Activated T-cell treated with anti-CD3 and anti-CD28 coated beads, Interleukin-2, amount 50 U/mL, for 48 hours (primary cell): Measurements from ENCODE around the gene TUBB3.
"Not testable (repeated sequence)": the region's sequence is repeated elsewhere in the genome, so short reads cannot be mapped to it uniquely, and the experiment has no call there.

ENCODE experiments used
- DNase-seq, 2 experiments: peaks; one replicate each; pipeline ENCODE4 v3.0.0-alpha.2; 2020

The TUBB3 gene

DNA sequence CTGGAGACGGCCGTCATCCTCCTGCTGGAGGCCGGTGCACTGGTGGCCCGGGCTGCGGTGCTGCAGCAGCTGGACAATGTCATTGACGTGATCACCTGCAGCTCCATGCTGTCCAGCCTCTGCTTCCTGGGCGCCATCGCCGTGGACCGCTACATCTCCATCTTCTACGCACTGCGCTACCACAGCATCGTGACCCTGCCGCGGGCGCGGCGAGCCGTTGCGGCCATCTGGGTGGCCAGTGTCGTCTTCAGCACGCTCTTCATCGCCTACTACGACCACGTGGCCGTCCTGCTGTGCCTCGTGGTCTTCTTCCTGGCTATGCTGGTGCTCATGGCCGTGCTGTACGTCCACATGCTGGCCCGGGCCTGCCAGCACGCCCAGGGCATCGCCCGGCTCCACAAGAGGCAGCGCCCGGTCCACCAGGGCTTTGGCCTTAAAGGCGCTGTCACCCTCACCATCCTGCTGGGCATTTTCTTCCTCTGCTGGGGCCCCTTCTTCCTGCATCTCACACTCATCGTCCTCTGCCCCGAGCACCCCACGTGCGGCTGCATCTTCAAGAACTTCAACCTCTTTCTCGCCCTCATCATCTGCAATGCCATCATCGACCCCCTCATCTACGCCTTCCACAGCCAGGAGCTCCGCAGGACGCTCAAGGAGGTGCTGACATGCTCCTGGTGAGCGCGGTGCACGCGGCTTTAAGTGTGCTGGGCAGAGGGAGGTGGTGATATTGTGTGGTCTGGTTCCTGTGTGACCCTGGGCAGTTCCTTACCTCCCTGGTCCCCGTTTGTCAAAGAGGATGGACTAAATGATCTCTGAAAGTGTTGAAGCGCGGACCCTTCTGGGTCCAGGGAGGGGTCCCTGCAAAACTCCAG lies 3.4 kb upstream of the TUBB3 start:
- no peak for DNase-seq

DNA sequence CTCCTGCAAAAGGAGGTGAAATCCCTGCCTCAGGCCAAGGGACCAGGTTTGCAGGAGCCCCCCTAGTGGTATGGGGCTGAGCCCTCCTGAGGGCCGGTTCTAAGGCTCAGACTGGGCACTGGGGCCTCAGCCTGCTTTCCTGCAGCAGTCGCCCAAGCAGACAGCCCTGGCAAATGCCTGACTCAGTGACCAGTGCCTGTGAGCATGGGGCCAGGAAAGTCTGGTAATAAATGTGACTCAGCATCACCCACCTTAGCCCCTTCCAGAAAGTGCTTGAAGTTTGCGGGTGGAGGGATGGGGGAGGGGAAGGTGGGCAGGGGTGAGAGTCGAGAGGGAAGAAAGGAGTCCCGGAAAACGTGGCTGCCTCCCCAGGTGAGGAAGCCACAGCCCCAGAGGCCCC lies 2.4 kb upstream of the TUBB3 start:
- DNase-seq: no peak

DNA sequence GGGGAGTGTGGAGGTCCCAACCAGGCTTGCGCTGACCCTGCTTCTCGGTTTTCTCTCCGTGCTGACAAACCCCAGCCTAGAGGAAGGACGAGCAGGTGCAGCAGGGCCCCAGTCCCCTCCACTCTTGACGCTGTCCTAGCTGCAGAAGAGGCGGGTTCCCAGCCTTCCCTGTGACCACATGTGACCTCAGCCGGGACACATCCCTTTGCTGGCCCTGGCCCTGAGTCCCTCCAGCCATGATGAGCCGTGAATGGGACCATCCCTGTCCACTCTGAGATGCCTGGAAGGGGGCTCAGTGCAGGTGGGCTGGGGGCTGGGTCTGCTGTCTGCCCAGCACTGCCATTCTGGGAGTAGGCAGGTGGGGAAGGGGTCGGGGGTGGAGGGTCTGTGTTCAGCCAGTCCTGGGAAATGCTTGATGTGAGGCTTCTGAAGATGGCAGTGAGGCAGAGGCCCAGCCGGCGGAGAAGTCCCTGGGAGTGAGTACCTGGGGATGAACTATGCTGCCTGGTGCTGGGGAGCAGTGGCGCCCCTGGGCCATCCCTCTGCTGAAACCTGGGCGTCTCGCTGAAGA lies 1.9 kb upstream of the TUBB3 start:
- DNase-seq: no peak

DNA sequence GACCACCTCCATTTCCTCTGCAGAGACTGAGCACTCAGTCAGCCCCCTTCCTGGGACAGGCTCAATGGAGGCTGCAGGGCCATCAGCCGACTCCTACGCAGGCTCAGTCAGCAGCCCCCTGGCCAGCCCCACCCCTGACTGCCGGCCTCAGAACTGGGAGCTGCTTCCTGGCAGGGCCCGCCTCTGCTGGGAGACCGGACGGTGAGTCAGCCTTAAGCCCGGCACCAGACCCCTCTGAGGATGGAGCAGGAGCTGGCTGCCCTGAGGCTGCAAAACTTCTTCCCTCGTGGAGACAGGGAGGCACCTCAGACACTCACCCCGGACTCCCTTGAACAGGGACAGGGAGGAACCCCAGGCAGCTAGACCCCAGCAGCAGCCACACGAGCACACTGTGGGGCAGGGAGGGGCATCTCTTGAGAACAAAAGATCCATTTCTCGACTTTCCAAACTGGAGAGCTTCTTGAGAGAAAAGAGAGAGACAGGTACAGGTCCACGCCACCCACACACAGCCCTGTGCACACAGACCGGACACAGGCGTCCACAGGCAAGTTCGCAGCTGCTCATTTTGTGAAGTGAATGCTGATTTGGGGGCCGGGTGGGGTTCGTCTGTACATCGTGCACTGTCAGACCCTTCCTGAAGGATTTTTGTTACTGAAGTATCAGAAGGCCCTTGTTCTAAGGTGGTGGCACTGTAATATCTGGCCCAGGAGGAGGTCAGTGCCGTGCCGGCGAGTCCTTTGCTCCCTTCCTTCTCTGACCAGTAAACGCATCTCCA lies 1.3 kb upstream of the TUBB3 start:
- peak; percentile 39 to 53 for DNase-seq

DNA sequence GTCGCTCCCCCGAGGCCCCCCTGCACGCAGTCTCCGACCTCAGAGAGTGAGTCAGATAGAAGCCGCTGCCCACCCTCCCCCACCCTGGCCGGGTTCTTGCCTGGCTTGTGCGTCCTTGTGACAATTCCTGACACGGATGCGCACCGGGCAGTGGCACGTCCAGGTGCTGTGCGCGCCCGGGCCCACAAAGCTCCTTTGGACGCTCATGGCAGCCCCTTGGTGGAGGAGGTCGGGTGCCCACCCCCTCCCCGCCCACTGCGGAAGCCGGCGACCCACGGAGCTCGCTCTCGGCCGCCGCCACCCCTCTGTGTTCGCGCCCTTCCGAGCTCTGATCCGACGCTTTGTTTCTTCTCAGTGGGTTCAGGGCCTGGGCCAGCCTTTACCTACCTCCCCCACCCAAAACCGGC lies 662 bp upstream of the TUBB3 start:
- peak; percentile 61 to 64 for DNase-seq

DNA sequence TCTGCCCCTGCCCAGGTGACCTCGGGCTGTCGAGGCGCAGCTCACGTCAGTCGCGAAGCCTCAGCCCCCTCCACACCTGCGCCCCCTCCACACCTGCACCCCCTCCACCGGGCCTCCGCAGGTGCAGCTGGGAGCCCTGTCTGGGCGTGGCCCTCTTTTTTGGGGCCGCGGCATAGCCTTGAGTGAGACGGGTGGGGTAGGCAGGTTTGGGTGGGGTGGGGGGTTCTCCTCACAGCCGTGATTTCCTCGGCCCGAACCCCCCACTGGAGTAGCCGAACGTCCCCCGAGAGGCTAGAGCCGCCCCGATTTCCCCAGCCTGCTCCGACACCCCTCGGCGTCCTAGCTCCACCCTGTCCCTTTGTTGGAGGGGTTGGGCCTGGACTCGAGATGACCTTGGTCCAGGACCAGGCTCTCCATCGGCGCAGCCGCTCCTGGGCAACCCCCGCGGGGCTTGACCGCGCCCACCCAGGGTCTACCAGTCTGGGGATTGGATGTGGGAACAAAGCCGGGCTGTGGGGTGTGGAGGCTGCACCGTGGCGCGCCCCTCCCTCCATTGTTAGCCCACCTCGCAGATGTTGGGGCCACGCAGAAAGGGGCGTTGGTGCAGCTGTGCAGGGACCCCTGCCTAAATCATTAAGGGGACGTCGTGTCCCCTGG lies 626 bp downstream of the TUBB3 start:
- no peak for DNase-seq

DNA sequence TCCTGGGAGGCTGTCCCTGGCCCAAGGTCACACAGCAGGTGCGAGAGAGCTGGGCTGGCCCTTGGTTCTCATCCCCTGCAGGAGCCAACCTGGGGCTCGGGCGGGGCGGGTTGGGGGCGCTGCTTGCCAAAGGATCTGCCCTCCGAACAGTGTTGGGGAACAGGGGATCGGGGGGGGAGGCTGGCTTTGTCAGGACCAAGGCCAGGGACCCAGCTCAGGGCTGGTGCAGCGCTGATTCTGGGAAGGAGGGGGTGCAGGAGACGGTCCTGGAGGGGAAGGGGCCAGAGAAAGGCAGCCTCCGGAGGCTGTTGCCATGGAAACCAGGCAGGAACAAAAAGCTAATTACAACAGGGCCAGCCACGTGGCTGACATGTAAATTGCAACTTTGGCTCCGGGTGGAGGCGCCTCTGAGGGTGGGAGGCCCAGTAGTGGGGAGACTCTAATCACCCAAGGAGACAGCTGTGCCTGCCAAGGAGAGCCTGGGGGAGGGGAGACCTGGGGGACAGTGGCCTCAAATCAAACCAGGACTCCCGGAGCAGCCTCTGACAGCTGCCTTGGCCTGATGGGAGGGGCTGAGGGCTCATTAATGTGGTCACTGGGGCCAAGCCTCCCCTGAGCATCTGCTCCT lies 1.3 kb downstream of the TUBB3 start:
- DNase-seq: peak in 1 of 2 experiments; percentile 45

DNA sequence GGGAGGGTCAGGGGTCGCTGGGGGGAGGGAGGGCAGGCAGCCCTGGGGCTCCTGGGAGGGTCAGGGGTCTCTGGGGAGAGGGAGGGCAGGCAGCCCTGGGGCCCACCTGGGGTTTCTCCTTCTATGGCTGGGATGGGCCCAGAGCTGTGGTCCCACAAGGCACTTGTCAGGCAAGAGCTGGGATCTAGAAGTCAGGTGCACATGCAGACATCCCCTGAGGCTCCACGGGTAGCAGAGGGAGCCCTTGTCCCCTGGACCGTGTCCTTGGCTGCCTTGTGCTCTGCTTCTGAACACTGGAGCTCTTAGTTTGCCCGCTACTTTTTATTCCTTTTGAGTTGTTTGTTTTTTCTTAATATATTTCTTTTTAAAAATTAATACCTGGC lies 1.8 kb downstream of the TUBB3 start:
- no peak for DNase-seq

DNA sequence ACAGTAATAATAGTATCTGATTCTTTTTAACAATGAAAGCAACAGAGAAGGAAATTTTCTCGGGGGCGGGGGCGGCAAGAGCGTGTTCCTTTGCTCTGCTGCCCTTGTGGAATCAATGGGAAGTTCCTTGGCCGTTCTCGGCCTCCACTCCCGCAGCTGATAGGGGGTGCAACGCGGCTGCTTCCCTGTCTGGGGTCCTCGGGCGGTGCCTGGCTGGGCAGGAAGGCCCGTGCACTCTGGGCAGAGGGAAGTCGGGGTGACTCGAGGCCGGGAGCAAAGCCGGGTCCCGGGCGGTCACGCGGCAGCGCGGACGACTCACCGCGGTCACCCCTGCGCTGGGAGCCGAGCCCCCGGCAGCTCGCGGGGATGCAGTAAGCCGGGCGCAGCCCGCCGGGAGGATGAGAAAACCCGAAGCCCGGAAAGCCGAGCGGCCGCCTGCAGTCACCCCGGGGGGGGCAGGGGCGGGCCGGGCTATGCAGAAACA lies 2.5 kb downstream of the TUBB3 start:
- no peak for DNase-seq

DNA sequence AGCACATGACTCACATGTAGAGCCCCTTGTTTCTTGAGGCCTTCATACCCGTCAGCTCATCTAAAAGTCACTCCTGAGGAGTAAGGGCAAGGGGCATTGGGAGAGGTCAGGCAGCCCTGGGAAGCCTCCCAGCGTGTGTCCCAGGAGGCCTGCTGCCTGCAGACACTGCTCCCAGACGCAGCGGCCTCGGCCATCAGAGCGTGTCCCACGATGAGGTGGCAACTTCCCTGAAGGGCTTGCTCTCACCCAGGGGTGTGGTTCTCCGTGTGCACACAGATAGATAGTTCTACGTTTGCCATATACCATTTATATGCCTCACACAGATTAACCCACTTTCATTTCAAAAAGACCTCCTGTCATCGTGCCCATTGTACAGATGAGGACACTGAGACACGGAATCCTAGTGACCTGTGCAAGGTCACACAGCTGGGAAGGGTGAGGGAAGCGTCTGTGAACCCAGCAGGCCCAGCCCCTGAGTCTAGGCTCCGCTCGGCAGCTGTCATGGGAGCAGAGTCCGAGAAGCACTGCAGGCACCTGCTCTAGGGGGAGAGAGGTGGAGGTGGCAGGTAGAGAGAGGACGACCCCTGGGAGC lies 8.3 kb downstream of the TUBB3 start:
- DNase-seq: no peak

DNA sequence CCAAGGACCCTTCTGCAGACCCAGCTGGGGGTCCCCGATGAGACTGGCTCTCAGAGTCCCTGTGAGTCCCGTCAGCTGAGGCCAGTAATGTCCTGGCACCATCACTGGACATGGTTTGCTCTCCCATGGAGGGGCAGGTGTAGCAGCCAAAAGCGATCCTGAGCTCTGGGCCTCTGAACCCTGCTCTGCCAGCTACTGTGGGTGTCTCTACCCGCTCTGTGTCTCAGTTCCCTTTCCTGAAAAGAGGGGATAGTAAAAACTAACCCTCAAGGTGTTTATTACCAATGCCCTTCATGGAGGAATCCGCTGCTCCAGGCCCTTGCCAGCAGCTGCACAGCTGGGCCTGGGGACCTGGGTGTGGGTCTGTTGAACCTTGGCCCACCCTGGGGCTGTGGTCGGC lies 8.8 kb downstream of the TUBB3 start:
- DNase-seq: no peak

DNA sequence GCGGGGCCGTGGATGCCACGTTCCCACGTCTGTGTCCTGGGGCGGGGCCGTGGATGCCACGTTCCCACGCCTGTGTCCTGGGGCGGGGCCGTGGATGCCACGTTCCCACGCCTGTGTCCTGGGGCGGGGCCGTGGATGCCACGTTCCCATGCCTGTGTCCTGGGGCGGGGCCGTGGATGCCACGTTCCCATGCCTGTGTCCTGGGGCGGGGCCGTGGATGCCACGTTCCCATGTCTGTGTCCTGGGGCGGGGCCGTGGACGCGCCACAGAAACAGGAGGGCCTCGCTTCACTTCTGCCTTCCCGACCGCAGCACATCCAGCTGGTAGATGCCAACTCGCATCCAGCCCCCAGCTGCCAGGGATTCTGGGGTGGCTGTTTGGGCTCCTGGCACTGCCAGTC lies 10.9 kb downstream of the TUBB3 start:
- not testable (repeated sequence) for DNase-seq

DNA sequence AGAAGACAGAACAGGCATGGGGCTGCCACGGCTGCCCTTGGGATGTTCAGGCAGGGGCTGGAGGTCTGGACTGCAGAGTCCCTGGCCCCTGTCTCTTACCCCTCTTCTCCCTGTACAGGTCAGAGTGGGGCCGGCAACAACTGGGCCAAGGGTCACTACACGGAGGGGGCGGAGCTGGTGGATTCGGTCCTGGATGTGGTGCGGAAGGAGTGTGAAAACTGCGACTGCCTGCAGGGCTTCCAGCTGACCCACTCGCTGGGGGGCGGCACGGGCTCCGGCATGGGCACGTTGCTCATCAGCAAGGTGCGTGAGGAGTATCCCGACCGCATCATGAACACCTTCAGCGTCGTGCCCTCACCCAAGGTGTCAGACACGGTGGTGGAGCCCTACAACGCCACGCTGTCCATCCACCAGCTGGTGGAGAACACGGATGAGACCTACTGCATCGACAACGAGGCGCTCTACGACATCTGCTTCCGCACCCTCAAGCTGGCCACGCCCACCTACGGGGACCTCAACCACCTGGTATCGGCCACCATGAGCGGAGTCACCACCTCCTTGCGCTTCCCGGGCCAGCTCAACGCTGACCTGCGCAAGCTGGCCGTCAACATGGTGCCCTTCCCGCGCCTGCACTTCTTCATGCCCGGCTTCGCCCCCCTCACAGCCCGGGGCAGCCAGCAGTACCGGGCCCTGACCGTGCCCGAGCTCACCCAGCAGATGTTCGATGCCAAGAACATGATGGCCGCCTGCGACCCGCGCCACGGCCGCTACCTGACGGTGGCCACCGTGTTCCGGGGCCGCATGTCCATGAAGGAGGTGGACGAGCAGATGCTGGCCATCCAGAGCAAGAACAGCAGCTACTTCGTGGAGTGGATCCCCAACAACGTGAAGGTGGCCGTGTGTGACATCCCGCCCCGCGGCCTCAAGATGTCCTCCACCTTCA lies 11.7 kb downstream of the TUBB3 start:
- DNase-seq: no peak

DNA sequence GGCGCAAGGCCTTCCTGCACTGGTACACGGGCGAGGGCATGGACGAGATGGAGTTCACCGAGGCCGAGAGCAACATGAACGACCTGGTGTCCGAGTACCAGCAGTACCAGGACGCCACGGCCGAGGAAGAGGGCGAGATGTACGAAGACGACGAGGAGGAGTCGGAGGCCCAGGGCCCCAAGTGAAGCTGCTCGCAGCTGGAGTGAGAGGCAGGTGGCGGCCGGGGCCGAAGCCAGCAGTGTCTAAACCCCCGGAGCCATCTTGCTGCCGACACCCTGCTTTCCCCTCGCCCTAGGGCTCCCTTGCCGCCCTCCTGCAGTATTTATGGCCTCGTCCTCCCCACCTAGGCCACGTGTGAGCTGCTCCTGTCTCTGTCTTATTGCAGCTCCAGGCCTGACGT lies 12.5 kb downstream of the TUBB3 start:
- DNase-seq: not testable (repeated sequence)

DNA sequence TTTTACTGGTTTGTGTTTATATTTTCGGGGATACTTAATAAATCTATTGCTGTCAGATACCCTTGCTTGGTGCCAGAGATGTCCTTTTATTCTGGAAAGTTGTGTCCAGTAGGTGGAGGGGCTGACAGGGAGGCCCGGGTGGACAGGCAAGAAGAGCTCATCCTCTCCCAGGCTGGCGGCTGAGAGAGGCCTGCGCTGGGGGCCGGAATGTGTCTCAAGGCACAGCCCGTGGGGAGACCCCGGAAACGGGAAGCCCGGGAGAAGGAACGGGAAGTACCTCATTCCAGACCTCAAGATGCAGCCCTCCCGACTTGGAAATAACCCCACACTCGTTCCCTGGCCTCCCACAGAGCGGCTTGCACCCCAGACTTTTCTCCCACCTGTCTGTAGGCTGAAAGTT lies 12.9 kb downstream of the TUBB3 start:
- DNase-seq: no peak

DNA sequence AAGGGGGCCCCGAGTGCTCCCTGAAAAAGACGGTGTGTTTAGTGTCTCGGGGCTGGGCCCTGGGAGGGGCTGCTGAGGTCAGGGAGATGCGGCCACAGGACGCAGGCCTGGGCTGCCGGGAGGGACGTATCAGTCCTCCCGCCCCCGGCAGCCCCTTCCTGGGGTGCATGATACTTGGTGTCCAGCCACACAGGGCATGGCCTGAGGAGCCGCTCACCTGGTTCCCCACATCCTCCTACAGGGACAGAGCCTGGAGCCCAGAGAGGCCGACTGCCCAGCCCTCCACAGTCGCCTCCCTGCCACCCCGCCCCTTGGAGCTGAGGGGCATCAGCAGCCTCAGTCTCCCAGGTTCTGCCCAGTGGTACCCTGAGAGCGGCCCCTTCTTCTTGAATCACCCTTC lies 13.4 kb downstream of the TUBB3 start:
- DNase-seq: no peak

DNA sequence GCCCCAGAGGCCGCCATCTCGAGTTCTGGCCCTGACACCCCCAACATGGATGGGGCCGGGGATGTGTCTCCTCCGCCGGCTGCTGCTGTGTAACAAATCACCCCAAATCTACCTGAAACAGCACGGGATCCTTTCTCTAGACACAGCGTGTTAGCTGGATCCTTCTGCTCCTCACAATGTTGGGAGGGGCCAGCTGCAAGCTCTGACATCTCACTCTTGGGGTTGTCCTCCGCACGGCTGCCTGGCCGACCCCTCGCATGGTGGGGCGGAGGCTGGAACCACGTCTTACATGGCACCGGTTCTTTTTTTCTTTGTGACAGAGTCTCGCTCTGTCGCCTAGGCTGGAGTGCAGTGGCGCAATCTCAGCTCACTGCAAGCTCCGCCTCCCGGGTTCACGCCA lies 13.8 kb downstream of the TUBB3 start:
- no peak for DNase-seq

DNA sequence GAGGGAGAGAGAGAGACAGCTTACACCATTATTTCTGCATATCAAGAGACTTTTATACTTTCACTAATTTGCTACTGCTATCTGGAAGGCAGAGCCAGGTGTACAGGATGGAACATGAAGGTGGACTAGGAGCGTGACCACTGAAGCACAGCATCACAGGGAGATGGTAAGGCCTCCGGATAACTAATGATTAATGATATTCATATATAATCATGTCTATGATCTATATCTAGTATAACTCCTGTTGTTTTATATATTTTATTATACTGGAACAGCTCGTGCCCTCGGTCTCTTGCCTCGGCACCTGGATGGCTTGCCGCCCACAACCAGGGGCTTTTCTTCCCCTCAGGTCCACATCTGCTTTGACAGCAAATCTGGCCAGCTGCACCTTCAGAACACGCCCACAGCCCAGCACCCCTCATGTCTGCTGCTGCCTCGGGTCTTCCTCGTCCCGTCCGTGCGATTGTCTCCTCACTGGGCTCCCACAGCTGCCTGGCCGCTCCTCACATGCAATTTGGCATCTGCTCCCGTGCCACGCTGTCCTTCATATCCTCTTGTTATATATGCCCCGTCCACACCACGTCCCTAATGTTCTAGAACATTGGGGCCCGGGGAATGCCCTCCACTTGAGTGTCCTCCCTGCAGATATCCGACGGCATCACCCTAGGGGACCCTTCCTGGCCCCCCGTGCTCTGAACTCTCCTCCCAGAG lies 15.2 kb downstream of the TUBB3 start:
- DNase-seq: no peak

DNA sequence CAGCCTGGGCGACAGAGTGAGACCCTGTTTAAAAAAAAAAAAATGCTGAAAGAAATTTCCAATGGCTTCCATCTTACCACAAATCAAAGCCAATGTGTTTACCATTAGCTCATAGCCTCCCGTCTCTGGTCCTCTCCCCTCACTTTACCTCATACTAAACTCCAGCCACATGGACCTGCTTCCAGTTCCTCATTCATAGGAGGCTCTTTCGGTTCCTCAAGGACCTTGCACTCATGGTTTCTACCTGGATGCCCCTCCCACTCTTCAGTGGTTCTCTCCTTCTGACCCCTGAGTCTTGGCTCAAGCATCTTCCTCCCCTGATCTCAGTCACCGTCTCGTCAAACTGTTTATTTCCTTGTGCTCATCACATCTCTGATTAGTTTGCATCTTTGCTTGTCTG lies 21.6 kb downstream of the TUBB3 start:
- no peak for DNase-seq

DNA sequence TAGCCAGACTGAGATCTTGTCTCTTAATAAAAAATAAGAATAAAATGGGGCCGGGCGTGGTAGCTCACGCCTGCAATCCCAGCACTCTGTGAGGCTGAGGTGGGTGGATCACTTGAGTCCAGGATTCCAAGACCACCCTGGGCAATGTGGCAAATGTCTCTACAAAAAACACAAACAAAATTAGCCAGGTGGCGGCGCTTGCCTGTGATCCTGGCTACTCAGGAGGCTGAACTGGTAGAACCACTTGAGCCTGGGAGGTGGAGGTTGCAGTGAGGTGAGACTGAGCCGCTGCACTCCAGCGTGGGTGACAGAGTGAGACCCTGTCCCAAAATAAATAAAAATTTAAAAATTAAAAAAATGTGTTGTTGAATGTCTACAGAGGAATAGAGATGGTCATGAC lies 22.5 kb downstream of the TUBB3 start:
- DNase-seq: no peak

DNA sequence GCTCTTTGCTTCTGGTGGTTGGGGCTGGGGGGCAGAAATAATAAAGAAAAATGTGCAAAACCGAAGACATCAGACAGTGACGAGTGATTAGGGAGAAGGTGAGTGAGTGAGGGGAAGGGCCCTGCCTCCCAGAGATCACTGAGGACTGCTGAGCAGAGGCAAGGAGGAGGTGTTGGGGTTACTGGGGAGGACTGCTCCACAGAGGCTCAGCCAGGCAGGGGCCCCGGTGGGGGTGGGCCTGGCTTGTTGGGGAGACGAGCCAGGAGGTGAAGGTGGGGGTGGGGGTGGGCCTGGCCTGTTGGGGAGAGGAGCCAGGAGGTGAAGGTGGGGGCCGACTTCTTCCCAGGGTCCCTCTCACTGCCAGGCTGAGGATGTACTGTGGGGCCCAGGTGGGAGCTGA lies 23.4 kb downstream of the TUBB3 start:
- DNase-seq: no peak
